Activated CD4-positive, alpha-beta T cell treated with anti-CD3 and anti-CD28 coated beads, Interleukin-10, Interleukin-2, amounts not matched to agents 100 ng/mL and 50 ng/mL, durations not matched to agents 16 hours and 8 hours (primary cell): ENCODE data around the gene IDH2.
A peak's percentile ranks its signal among the peaks of the same experiment; 100 is the strongest.

Experiments
- DNase-seq: peaks from one replicate; pipeline ENCODE4 v3.0.0-alpha.2; 2020

The IDH2 gene

GRCh38 chr15:90062462-90062932 is 39.8 kb downstream of the IDH2 start:
- no peak for DNase-seq

GRCh38 chr15:90062023-90062442 is 40.2 kb downstream of the IDH2 start:
- peak; percentile 39 for DNase-seq

- DNase-seq = no peak
Observed at GRCh38 chr15:90060797-90061196, 41.5 kb downstream of the IDH2 start.

GRCh38 chr15:90059208-90059985 is 42.9 kb downstream of the IDH2 start:
- peak; percentile 91 for DNase-seq

- DNase-seq = no peak
Observed at GRCh38 chr15:90058775-90059174, 43.5 kb downstream of the IDH2 start.

GRCh38 chr15:90058308-90058707 is 44.0 kb downstream of the IDH2 start:
- no peak for DNase-seq

- no peak for DNase-seq
Observed at GRCh38 chr15:90056529-90056928, 45.7 kb downstream of the IDH2 start.

- no peak for DNase-seq
Observed at GRCh38 chr15:90055182-90055581, 47.1 kb downstream of the IDH2 start.

- no peak for DNase-seq
Observed at GRCh38 chr15:90054618-90055097, 47.6 kb downstream of the IDH2 start.

- no peak for DNase-seq
Observed at GRCh38 chr15:90053685-90054466, 48.4 kb downstream of the IDH2 start.

- no peak for DNase-seq
Observed at GRCh38 chr15:90051874-90052273, 50.4 kb downstream of the IDH2 start.

GRCh38 chr15:90049666-90050604 is 52.3 kb downstream of the IDH2 start:
- no peak for DNase-seq

GRCh38 chr15:90049030-90049429 is 53.2 kb downstream of the IDH2 start:
- no peak for DNase-seq

- DNase-seq = no peak
Observed at GRCh38 chr15:90047956-90048575, 54.2 kb downstream of the IDH2 start.

- no peak for DNase-seq
Observed at GRCh38 chr15:90046911-90047392, 55.3 kb downstream of the IDH2 start.

- no peak for DNase-seq
Observed at GRCh38 chr15:90046289-90046688, 56.0 kb downstream of the IDH2 start.

- no peak for DNase-seq
Observed at GRCh38 chr15:90044916-90045371, 57.3 kb downstream of the IDH2 start.

- no peak for DNase-seq
Observed at GRCh38 chr15:90044191-90044590, 58.1 kb downstream of the IDH2 start.

- no peak for DNase-seq
Observed at GRCh38 chr15:90043530-90044010, 58.7 kb downstream of the IDH2 start.

GRCh38 chr15:90042766-90043529 is 59.3 kb downstream of the IDH2 start:
- DNase-seq = no peak

GRCh38 chr15:90042356-90042755 is 59.9 kb downstream of the IDH2 start:
- no peak for DNase-seq
